K562 (cell line): ENCODE measurements around the gene MRPL33. TPM values are rescaled to one million over a fixed set of nuclear protein-coding genes. Genes with fewer than 3 reads are reported as not detected.

Experiments used
- ATAC-seq: fragments of 200-7000 bp; cut with Tn5 transposase; 3 replicates; pipeline ENCODE4 v1.9.1; 2020; ENCODE audit warnings: moderate library complexity
- BruUV-seq: library from RNA; stranded (reverse); fragments of 400-500 nt; replicated peaks from 2 replicates; lab custom pipeline; 2021; lab: Mats Ljungman, UMichigan
- CTCF ChIA-PET: fragments of 300-600 bp; formaldehyde crosslinking; extraction: SDS; loops from one replicate; lab custom pipeline; 2021; ENCODE audit warnings: low intra/inter-chr PET ratio; lab: Yijun Ruan, JAX
- POLR2A ChIA-PET: fragments of 300-600, 350-650 bp; sonication (Branson Sonifier 250); formaldehyde crosslinking; extraction: SDS; loops from one replicate; lab custom pipeline; 2021; ENCODE audit warnings: antibody characterized with exemption, inconsistent platforms; lab: Yijun Ruan, JAX
- DNase-seq, 4 experiments: peaks; one replicate each; pipeline versions ENCODE4 v3.0.0 to v3.0.0-alpha.2; 2011 to 2018; ENCODE audit warnings: low spot score in 3 of 4, mixed read lengths in 3 of 4; ENCODE audit errors: extremely low read depth in 1 of 4
- FAIRE-seq: peaks from 2 replicates; lab custom pipeline; 2011; peaks lifted over from hg19 to GRCh38; lab: Jason Lieb, UNC
- H2AFZ ChIP-seq: 2 replicates; pipeline ENCODE4 v1.6.0; 2011; ENCODE audit warnings: low read depth, low read length, control low read depth, inconsistent platforms
- H3K27ac ChIP-seq: fragments of 200-600 bp; 3 replicates; pipeline ENCODE4 v1.8.0; 2011; ENCODE audit warnings: low read depth, mild to moderate bottlenecking, control low read depth, inconsistent platforms, low read length, moderate library complexity, mixed read lengths; ENCODE audit errors: extremely low read depth
- H3K27me3 ChIP-seq, 2 experiments: fragments of 300-600 bp in 1 of 2; 2 replicates in 1 of 2; 3 replicates in 1 of 2; pipeline versions ENCODE4 v1.6.0 to v1.8.0; 2011; ENCODE audit warnings: inconsistent platforms in 2 of 2, low read length in 2 of 2, mild to moderate bottlenecking in 1 of 2, mixed read lengths in 1 of 2, moderate library complexity in 1 of 2; ENCODE audit not compliant: control insufficient read depth in 2 of 2, insufficient read depth in 2 of 2
- H3K36me3 ChIP-seq: fragments of 300-600 bp; 3 replicates; pipeline ENCODE4 v1.8.0; 2011; ENCODE audit warnings: mild to moderate bottlenecking, low read length, inconsistent platforms; ENCODE audit not compliant: control insufficient read depth, insufficient read depth
- H3K4me1 ChIP-seq, 2 experiments: fragments of 200-600 bp in 1 of 2; replicated peaks in 1 of 2; 2 replicates in 1 of 2; 3 replicates in 1 of 2; pipeline versions ENCODE4 v1.5.1 to v1.8.0; 2011; ENCODE audit warnings: inconsistent platforms in 2 of 2, low read length in 2 of 2, mild to moderate bottlenecking in 1 of 2, mixed read lengths in 1 of 2, moderate library complexity in 1 of 2; ENCODE audit not compliant: control insufficient read depth in 2 of 2, insufficient read depth in 2 of 2
- H3K4me2 ChIP-seq: 2 replicates; pipeline ENCODE4 v1.6.1; 2011; ENCODE audit warnings: low read length, control low read depth, inconsistent platforms, mixed read lengths; ENCODE audit not compliant: insufficient read depth
- H3K4me3 ChIP-seq: fragments of 200-600 bp; sonication (generic), shearing (Covaris generic); 2 replicates; pipeline ENCODE4 v1.5.1; 2016; ENCODE audit warnings: control low read depth, inconsistent platforms
- H3K79me2 ChIP-seq: fragments of 200-600 bp; 3 replicates; pipeline ENCODE4 v1.8.0; 2011; ENCODE audit warnings: low read length, inconsistent platforms; ENCODE audit not compliant: control insufficient read depth, insufficient read depth
- H3K9ac ChIP-seq, 2 experiments: 2 replicates each; pipeline versions ENCODE4 v1.6.0 to v1.6.1; 2011; ENCODE audit warnings: low read depth in 2 of 2, low read length in 2 of 2, control low read depth in 1 of 2, inconsistent platforms in 1 of 2, mild to moderate bottlenecking in 1 of 2, mixed read lengths in 1 of 2; ENCODE audit not compliant: insufficient read depth in 1 of 2
- H3K9me1 ChIP-seq: one replicate; pipeline ENCODE4 v1.6.0; 2011; ENCODE audit warnings: inconsistent platforms, mild to moderate bottlenecking, low read length, moderate library complexity; ENCODE audit not compliant: control insufficient read depth, insufficient read depth
- H3K9me3 ChIP-seq: replicated peaks from 2 replicates; pipeline ENCODE4 v1.5.1; 2011; ENCODE audit warnings: low read depth, low read length, inconsistent platforms; ENCODE audit not compliant: control insufficient read depth, insufficient read depth
- H4K20me1 ChIP-seq: replicated peaks from 2 replicates; pipeline ENCODE4 v1.6.1; 2011; ENCODE audit warnings: low read length, inconsistent platforms, mixed read lengths; ENCODE audit not compliant: control insufficient read depth, insufficient read depth
- GATAD2A ChIP-seq: fragments of 450-650 bp; IDR thresholded peaks from 2 replicates; pipeline ENCODE4 v1.6.1; 2017
- HMG20B ChIP-seq: fragments of 250-450 bp; sonication (Bioruptor Pico); IDR thresholded peaks from 2 replicates; pipeline ENCODE4 v1.5.0; 2021; ENCODE audit warnings: mild to moderate bottlenecking
- NCOA1 ChIP-seq: fragments of 450-650 bp; IDR thresholded peaks from 2 replicates; pipeline ENCODE4 v1.6.1; 2016; ENCODE audit warnings: low read depth
- OTX1 ChIP-seq: fragments of 450-650 bp; formaldehyde crosslinking; IDR thresholded peaks from 2 replicates; pipeline ENCODE4 v1.4.0; 2022; ENCODE audit warnings: mild to moderate bottlenecking
- PCBP1 ChIP-seq: fragments of 200-400 bp; formaldehyde crosslinking; IDR thresholded peaks from 2 replicates; pipeline ENCODE4 v1.6.1; 2018; ENCODE audit warnings: mild to moderate bottlenecking, low read depth, low read length; ENCODE audit not compliant: poor library complexity, severe bottlenecking
- RBM25 ChIP-seq: fragments of 200-400 bp; formaldehyde crosslinking; IDR thresholded peaks from 2 replicates; pipeline ENCODE4 v1.6.1; 2018; ENCODE audit warnings: low read length, low read depth, moderate library complexity; ENCODE audit not compliant: severe bottlenecking
- STAT5A ChIP-seq: IDR thresholded peaks from 2 replicates; pipeline ENCODE4 v1.6.1; 2012; ENCODE audit warnings: low read length, inconsistent platforms, borderline replicate concordance
- ZNF143 ChIP-seq: sonication (generic); formaldehyde crosslinking; IDR thresholded peaks from 2 replicates; pipeline ENCODE4 v1.9.0; 2022; ENCODE audit warnings: mild to moderate bottlenecking, missing genetic modification reagents
- ZNF197 ChIP-seq: fragments of 200-800 bp; sonication (Bioruptor generic); IDR thresholded peaks from 2 replicates; pipeline ENCODE4 v1.6.1; 2016; ENCODE audit warnings: low read depth, missing genetic modification characterization, missing compliant biosample characterization
- ZSCAN32 ChIP-seq: fragments of 450-650 bp; formaldehyde crosslinking; IDR thresholded peaks from 2 replicates; pipeline ENCODE4 v1.4.0; 2020; ENCODE audit warnings: mild to moderate bottlenecking, moderate library complexity
- WGBS: fragments of 100-300 bp; shearing (Covaris generic); methylation state at CpG from one replicate; pipeline ENCODE4 v1.1.6; 2016; ENCODE audit warnings: low coverage, mixed read lengths; ENCODE audit not compliant: insufficient coverage; ENCODE audit errors: missing lambda C conversion rate; 5-methylcytosine and 5-hydroxymethylcytosine counted together
- in situ Hi-C: fragments of 300-500 bp; cut with MboI; formaldehyde crosslinking; loops from 4 replicates; pipeline ENCODE4 v1.15.0; 2018; ENCODE audit warnings: inconsistent platforms, mixed read lengths
- intact Hi-C: fragments of 100-400 bp; cut with micrococcal nuclease; formaldehyde crosslinking; loops from 2 replicates; pipeline ENCODE4 v1.14.2; 2022
- polyA plus RNA-seq, 8 experiments: library from polyadenylated mRNA; depleted of rRNA in 4 of 8; stranded (reverse) in 5 of 8; unstranded in 3 of 8; fragments of >200 nt; fragmentation: Nextera tagmentation in 2 of 8; fragmentation: Illumina TruSeq in 1 of 8; extraction: Ambion mirVana in 2 of 8; extraction: Trizol in 1 of 8; gene quantifications; 2 replicates each; pipeline versions ENCODE4 v1.2.1 to v1.2.3, GENCODE V29; 2011 to 2014; ENCODE audit warnings: inconsistent platforms in 1 of 8, missing spikeins in 1 of 8
- total RNA-seq, 7 experiments: library from RNA; depleted of rRNA in 6 of 7; stranded (reverse); fragments of >200 nt in 6 of 7; fragmentation: Illumina TruSeq in 2 of 7; extraction: Trizol in 2 of 7; gene quantifications; 2 replicates each; pipeline versions ENCODE4 v1.2.1 to v1.2.3, GENCODE V29; 2011 to 2021; ENCODE audit warnings: low replicate concordance in 1 of 7
- TF ChIP-seq, protein P1 (sequence below): fragments of 450-650 bp; IDR thresholded peaks from 2 replicates; pipeline ENCODE4 v1.7.1; 2018; ENCODE audit warnings: mild to moderate bottlenecking, low read depth; ENCODE audit not compliant: partially characterized antibody
- TF ChIP-seq, protein P2 (sequence below): fragments of 250-450 bp; sonication (Bioruptor Pico); IDR thresholded peaks from 2 replicates; pipeline ENCODE4 v1.8.0; 2021; ENCODE audit warnings: moderate library complexity, mild to moderate bottlenecking, inconsistent platforms

Gene MRPL33
- total and polyA plus RNA-seq, 9 of the 15 experiments (the other 6 are each of a cell fraction or from before 2014, with no cell fraction given) = 68.3 to 338 (median 226) TPM

DNA sequence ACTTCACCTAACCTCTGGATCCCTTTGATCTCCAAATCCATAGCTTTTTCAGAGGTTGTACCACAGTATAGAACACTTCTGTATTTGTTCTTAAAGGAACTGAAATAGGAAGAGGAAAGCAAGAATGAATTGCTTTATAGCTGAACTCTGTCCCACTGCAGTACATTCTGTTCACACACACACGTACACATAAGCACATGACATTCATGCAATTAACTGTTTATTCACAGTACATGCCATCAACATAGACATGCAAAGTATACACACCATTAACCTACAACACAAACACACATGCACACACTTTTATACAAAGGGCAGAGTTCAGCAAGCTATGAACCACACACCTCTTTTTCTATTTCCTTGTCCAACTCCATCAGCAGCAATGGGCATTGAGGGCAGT, 43.2 kb downstream of the MRPL33 start:
- no peaks in the 10 kb centered on the region for H3K4me1 ChIP-seq
- H3K36me3 ChIP-seq = no peaks in the 10 kb centered on the region
- WGBS = 0% methylated on average over 1 of the region's 1 CpG
- DNase-seq = no peak
- H3K9ac ChIP-seq = no peak overlapping the region
- H3K9me1 ChIP-seq = no peaks in the 10 kb centered on the region
- no peak overlapping the region for H3K4me3 ChIP-seq
- no peaks in the 10 kb centered on the region for H4K20me1 ChIP-seq
- no TSS peak for BruUV-seq
- TF ChIP-seq OTX1 (CRISPR knock-in tag) (no peak), ZNF143 (CRISPR knock-in tag) (no peak)
- CTCF ChIA-PET = no interaction called here
- no peak overlapping the region for H3K27ac ChIP-seq
- POLR2A ChIA-PET = interaction anchor here (0.7 kb wide), 1 partner anchor 16 kb away, joined by 3 read pairs; no protein-coding TSS in a partner anchor
- FAIRE-seq = no peak
- no peak for ATAC-seq
- intact Hi-C loops = no loop called here
- H3K4me2 ChIP-seq = no peak overlapping the region
- H2AFZ ChIP-seq = no peak overlapping the region
- peaks cover 17 to 18% of the 10 kb centered on the region in 2 experiments for H3K27me3 ChIP-seq
- H3K9me3 ChIP-seq = no peaks in the 10 kb centered on the region
- in situ Hi-C loops = no loop called here
- H3K79me2 ChIP-seq = no peaks in the 10 kb centered on the region

DNA sequence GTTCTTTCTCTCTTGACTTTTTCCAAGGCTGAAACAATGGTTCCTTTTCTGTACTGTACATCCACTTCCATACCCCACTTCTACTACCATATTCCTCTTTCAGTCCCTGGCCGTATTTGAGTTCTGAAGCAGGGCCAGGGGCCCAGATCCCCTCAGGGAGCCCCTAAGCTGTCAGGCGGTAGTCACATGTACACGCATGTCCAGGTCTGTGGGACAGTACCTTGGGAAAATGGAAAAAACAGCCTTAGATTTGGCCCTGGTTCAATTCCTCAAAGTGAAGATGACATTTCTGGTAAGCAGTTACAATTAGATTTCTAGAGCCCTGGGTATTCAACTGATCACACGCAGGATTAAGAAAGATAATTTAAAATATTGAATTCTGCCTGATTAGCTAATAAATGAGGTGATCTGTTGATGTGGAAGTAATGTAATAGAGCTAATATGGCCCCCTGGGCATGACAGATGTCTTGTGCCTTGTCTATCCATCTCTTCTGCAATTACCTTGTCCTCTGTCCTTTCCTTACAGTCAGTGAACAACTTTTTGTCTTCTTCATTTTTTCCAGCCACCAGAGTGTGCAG, 44.4 kb downstream of the MRPL33 start:
- no peak overlapping the region for H2AFZ ChIP-seq
- ChIA-PET CTCF (no interaction called here), POLR2A (no interaction called here)
- no peaks in the 10 kb centered on the region for H3K36me3 ChIP-seq
- BruUV-seq = no TSS peak
- intact Hi-C loops (no loop called here), in situ Hi-C loops (no loop called here)
- no peaks in the 10 kb centered on the region for H3K9me1 ChIP-seq
- no peak overlapping the region for H3K9ac ChIP-seq
- DNase-seq = no peak
- no peaks in the 10 kb centered on the region for H3K9me3 ChIP-seq
- H3K4me3 ChIP-seq = no peak overlapping the region
- no peak for ATAC-seq
- 2% methylated on average over 4 of the region's 4 CpGs for WGBS
- no peaks in the 10 kb centered on the region for H3K79me2 ChIP-seq
- H3K4me1 ChIP-seq = no peaks in the 10 kb centered on the region
- peaks cover 13 to 16% of the 10 kb centered on the region in 2 experiments for H3K27me3 ChIP-seq
- no peak overlapping the region for H3K27ac ChIP-seq
- no peak for FAIRE-seq
- no peaks in the 10 kb centered on the region for H4K20me1 ChIP-seq
- H3K4me2 ChIP-seq = no peak overlapping the region
- TF ChIP-seq STAT5A (no peak), NCOA1 (no peak), ZNF197 (CRISPR knock-in tag) (no peak), PCBP1 (no peak), RBM25 (no peak), HMG20B (CRISPR knock-in tag) (no peak), GATAD2A (no peak), ZSCAN32 (CRISPR knock-in tag) (no peak)
- TF ChIP-seq, protein P1, sequence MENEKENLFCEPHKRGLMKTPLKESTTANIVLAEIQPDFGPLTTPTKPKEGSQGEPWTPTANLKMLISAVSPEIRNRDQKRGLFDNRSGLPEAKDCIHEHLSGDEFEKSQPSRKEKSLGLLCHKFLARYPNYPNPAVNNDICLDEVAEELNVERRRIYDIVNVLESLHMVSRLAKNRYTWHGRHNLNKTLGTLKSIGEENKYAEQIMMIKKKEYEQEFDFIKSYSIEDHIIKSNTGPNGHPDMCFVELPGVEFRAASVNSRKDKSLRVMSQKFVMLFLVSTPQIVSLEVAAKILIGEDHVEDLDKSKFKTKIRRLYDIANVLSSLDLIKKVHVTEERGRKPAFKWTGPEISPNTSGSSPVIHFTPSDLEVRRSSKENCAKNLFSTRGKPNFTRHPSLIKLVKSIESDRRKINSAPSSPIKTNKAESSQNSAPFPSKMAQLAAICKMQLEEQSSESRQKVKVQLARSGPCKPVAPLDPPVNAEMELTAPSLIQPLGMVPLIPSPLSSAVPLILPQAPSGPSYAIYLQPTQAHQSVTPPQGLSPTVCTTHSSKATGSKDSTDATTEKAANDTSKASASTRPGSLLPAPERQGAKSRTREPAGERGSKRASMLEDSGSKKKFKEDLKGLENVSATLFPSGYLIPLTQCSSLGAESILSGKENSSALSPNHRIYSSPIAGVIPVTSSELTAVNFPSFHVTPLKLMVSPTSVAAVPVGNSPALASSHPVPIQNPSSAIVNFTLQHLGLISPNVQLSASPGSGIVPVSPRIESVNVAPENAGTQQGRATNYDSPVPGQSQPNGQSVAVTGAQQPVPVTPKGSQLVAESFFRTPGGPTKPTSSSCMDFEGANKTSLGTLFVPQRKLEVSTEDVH = no peak
- TF ChIP-seq, protein P2, sequence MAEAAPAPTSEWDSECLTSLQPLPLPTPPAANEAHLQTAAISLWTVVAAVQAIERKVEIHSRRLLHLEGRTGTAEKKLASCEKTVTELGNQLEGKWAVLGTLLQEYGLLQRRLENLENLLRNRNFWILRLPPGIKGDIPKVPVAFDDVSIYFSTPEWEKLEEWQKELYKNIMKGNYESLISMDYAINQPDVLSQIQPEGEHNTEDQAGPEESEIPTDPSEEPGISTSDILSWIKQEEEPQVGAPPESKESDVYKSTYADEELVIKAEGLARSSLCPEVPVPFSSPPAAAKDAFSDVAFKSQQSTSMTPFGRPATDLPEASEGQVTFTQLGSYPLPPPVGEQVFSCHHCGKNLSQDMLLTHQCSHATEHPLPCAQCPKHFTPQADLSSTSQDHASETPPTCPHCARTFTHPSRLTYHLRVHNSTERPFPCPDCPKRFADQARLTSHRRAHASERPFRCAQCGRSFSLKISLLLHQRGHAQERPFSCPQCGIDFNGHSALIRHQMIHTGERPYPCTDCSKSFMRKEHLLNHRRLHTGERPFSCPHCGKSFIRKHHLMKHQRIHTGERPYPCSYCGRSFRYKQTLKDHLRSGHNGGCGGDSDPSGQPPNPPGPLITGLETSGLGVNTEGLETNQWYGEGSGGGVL (CRISPR knock-in tag) = no peak
